Measurements from ENCODE around the gene INPP5F.

Gene INPP5F

DNA sequence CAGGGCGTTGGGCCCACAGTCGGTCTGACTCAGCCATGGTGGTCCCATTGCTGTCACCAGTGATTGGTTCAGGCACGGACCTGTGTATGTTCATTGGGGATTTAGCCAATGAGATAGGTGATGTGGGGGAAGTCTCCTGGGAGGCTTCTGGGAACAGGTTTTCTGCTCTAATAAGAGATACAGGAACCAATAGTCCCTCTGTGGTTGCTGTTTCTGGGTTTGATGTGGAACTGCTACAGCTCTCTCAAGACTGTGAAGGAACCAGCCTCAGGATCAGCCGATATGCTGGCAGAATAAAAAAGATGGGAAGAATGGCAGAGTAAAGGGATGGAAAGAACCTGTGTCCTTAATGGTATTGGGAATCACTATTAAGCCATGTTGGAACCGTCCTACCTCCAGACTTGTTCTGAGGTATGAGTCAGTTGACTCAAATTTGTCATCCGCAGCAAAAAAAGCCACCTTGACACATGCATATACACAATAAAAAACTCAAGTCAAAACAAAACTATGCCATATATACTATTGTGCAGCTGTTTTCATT lies 76.2 kb downstream of the INPP5F start:
- DNase-seq (ENCODE audit: low read depth): no peak
- no peak overlapping the region for H3K4me3 ChIP-seq (ENCODE audit: control insufficient read depth, low read depth, low read length)
- TF ChIP-seq, protein P1, sequence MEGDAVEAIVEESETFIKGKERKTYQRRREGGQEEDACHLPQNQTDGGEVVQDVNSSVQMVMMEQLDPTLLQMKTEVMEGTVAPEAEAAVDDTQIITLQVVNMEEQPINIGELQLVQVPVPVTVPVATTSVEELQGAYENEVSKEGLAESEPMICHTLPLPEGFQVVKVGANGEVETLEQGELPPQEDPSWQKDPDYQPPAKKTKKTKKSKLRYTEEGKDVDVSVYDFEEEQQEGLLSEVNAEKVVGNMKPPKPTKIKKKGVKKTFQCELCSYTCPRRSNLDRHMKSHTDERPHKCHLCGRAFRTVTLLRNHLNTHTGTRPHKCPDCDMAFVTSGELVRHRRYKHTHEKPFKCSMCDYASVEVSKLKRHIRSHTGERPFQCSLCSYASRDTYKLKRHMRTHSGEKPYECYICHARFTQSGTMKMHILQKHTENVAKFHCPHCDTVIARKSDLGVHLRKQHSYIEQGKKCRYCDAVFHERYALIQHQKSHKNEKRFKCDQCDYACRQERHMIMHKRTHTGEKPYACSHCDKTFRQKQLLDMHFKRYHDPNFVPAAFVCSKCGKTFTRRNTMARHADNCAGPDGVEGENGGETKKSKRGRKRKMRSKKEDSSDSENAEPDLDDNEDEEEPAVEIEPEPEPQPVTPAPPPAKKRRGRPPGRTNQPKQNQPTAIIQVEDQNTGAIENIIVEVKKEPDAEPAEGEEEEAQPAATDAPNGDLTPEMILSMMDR (conservative IDR thresholded peaks at IDR 0.05; ENCODE audit: control insufficient read depth, insufficient read depth, low read depth, low read length): no peak

GRCh38 chr10:119803264-119803663 lies 77.4 kb downstream of the INPP5F start:
- TF ChIP-seq, protein P1 (conservative IDR thresholded peaks at IDR 0.05; ENCODE audit: control insufficient read depth, insufficient read depth, low read depth, low read length): no peak
- H3K4me3 ChIP-seq (ENCODE audit: control insufficient read depth, low read depth, low read length): no peak overlapping the region
- peak; percentile 31 for DNase-seq (ENCODE audit: low read depth)

DNA sequence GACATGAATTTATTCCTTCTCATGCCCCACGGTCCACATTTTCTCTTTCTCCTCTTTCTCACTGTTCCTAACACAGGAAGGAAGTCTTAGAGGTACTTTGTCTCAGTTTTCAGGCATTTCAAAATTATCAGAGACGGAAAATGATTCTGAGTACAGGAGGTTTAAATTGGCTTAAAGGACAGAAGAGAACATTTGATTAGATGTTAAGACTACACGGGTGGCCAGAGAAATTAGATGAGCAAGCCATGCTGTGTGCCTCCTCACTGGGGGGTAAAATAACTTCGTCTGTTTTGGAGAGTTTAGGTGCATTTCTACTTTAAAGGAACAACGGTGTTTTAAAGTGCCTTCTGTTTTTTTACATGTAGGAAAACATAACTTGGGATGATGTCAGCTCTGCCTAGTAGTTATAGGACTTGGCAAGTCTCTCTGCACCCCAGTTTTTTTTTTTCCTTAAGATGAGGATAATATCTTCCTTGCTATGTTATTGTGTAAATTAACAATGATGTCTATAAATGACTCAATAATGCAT lies 79.9 kb downstream of the INPP5F start:
- TF ChIP-seq, protein P1 (conservative IDR thresholded peaks at IDR 0.05; ENCODE audit: control insufficient read depth, insufficient read depth, low read depth, low read length): no peak
- no peak for DNase-seq (ENCODE audit: low read depth)
- no peak overlapping the region for H3K4me3 ChIP-seq (ENCODE audit: control insufficient read depth, low read depth, low read length)

GRCh38 chr10:119806334-119807130 lies 80.7 kb downstream of the INPP5F start:
- TF ChIP-seq, protein P1 (conservative IDR thresholded peaks at IDR 0.05; ENCODE audit: control insufficient read depth, insufficient read depth, low read depth, low read length): no peak
- DNase-seq (ENCODE audit: low read depth): no peak
- no peak overlapping the region for H3K4me3 ChIP-seq (ENCODE audit: control insufficient read depth, low read depth, low read length)

DNA sequence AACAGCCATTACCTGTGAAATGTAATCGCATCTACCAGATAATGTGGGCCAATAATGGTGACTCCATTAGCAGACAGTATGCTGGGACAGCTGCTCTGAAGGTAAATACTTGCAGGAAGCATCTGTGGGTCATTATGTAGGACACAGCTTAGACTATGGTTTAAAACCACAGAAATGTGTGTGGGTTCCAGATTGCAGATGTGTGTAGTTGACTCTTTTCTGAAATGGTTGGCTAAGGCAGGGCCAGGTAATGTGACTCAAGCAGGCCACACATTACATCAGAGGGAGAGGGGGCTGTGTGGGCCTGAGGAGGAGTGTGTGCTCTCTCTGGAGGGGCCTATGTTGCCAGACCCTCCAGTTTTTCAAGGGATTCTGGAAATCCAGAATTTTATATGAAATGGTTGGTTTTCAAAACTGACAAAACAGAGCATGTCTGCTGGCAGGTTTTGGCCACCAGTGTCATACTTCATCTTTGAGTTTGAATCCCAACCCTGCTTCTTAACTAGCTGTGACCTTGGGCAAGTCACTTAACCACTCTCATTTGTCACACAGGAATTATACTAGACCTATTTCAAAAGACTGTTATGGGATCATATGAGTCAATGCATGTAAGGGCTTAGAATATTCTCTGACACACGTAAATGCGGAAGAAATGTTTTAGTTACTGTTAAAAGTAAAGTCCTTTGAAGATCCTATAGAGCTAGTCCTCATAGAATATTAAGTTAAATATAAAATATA lies 82.3 kb downstream of the INPP5F start:
- peak; percentile 77 for DNase-seq (ENCODE audit: low read depth)
- no peak overlapping the region for H3K4me3 ChIP-seq (ENCODE audit: control insufficient read depth, low read depth, low read length)
- TF ChIP-seq, protein P1 (conservative IDR thresholded peaks at IDR 0.05; ENCODE audit: control insufficient read depth, insufficient read depth, low read depth, low read length): no peak

DNA sequence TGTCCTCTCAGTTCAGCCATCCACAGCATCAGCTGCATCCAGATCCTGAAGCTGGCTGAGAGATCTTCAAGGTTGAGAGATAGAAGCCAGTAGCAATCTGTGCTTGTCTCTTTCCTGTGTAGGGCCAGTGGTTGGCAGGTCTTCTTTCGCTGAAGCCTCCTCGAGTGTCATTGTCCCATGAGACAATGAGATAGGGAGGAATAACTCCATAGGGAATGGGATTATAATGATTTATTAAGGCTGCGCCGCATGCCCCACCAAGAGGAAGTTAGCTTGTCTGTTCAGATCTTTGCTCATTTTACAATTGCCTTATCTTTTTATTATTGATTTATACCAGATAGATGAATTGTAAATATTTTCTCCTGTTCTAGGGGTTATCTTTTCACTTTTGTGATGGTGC lies 85.3 kb downstream of the INPP5F start:
- H3K4me3 ChIP-seq (ENCODE audit: control insufficient read depth, low read depth, low read length): no peak overlapping the region
- TF ChIP-seq, protein P1 (conservative IDR thresholded peaks at IDR 0.05; ENCODE audit: control insufficient read depth, insufficient read depth, low read depth, low read length): no peak
- DNase-seq (ENCODE audit: low read depth): no peak
